GM18873 (cell line): ENCODE data around the gene CDKN2C.

ENCODE experiments used
- ATAC-seq: cut with Tn5 transposase; IDR thresholded peaks from one replicate; pipeline ENCODE4 v1.9.1; 2021; ENCODE audit warnings: mild to moderate bottlenecking, moderate library complexity, moderate number of reproducible peaks; ENCODE audit not compliant: unreplicated experiment, low FRiP score

The CDKN2C gene

GRCh38 chr1:51009381-51009780, 39.3 kb downstream of the CDKN2C start:
- ATAC-seq = no peak

GRCh38 chr1:51014878-51015277, 44.8 kb downstream of the CDKN2C start:
- ATAC-seq = no peak

- ATAC-seq = no peak
Observed at GRCh38 chr1:51019811-51020210, 49.8 kb downstream of the CDKN2C start.
